ENCODE results near the gene MTMR3.

MTMR3 gene

DNA sequence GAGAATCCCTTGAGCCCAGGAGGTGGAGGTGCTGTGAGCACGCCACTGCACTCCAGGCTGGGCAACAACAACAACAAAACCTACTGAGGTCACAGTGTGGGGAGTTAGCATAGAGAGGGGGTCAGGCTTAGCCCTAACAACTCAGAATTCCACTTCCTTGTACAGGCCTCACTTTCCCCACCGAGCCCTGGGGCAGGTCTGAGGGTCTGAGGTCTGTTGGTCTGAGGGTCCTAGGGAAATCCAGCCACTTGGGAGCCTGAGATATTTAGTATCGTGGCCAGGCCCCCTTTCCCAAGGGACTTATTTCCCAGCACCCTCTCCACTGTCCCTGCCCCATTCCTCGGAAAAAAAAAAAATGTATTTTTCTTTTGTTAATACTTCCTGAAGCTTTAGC, 162.5 kb downstream of the MTMR3 start:
- no peaks in the 10 kb centered on the region for H3K9me3 ChIP-seq (ENCODE audit: insufficient read depth, low read length, severe bottlenecking)
- H4K20me1 ChIP-seq (ENCODE audit: insufficient read depth, low read length) = no peaks in the 10 kb centered on the region
- H2AFZ ChIP-seq (ENCODE audit: low read depth, low read length) = no peak overlapping the region
- H3K9ac ChIP-seq (ENCODE audit: low read depth, low read length) = no peak overlapping the region
- no peak overlapping the region for H3K4me2 ChIP-seq (ENCODE audit: insufficient read depth, low read length)
- TF ChIP-seq CTCF (IDR thresholded peaks at IDR 0.05; ENCODE audit: borderline replicate concordance, extremely low read depth, low read length, poor library complexity, severe bottlenecking) (no peak), EZH2 (IDR thresholded peaks at IDR 0.05; ENCODE audit: borderline replicate concordance, low read depth, low read length, severe bottlenecking) (no peak)
- H3K4me1 ChIP-seq (ENCODE audit: insufficient read depth, low read length) = peaks cover 18% of the 10 kb centered on the region
- H3K79me2 ChIP-seq (ENCODE audit: insufficient read depth, low read length) = no peaks in the 10 kb centered on the region
- DNase-seq (no peak), ATAC-seq (ENCODE audit: insufficient read depth, low read depth) (no peak)
- H3K27ac ChIP-seq (ENCODE audit: low read length) = no peak overlapping the region
- no peaks in the 10 kb centered on the region for H3K36me3 ChIP-seq (ENCODE audit: insufficient read depth, low read length)
- H3K27me3 ChIP-seq (ENCODE audit: insufficient read depth, low read length, poor library complexity) = no peaks in the 10 kb centered on the region
- H3K4me3 ChIP-seq (ENCODE audit: low read depth in 1 of 2, low read length in 2 of 2) = no peak overlapping the region

DNA sequence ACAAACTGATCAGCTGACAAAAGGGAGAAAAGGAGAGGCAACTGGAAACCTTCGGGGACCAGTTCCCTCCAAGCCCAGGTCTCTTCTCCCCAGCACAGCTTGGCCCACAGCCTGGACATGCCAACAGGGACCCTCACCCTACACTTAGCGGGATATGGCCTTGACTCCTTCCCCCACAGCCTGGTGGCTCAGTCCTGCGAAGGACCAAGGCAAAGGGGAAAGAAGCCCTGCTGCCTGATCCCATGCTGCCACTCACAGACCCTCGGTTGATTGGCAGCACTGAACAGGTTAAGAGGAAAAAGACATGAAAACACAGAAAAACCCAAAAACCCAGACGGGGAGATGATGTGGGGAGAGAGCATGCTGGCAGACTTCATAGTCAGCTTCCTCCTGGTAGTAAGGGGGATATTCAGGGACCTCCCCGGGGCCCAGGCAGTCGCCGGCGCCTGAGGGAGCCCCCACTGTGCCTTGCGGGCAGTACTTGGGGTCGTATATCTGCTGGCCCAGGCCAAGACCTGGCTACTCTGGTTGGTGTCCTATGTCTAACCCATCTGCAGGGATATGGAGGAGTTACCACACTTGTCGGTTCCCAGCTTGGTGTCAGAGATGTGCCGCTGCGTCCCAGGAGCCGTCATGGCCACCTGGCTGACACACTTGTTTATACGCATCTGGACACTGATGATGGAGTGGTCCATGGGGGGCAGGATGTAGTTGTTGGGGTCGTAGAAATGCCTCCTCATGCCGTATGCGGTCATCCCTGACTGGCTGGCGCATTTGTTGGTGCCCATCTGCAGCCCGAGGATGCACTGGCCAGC, 163.1 kb downstream of the MTMR3 start:
- TF ChIP-seq EZH2 (IDR thresholded peaks at IDR 0.05; ENCODE audit: borderline replicate concordance, low read depth, low read length, severe bottlenecking) = no peak
- no peak for DNase-seq
- peak overlapping the region; percentile 86; the same call in 1 of the 2 replicates for H3K27ac ChIP-seq (ENCODE audit: low read length)
- H3K9ac ChIP-seq (ENCODE audit: low read depth, low read length) = no peak overlapping the region
- no peaks in the 10 kb centered on the region for H3K36me3 ChIP-seq (ENCODE audit: insufficient read depth, low read length)
- H3K79me2 ChIP-seq (ENCODE audit: insufficient read depth, low read length) = no peaks in the 10 kb centered on the region
- H2AFZ ChIP-seq (ENCODE audit: low read depth, low read length) = peak overlapping the region; percentile 84
- H3K4me3 ChIP-seq (ENCODE audit: low read depth in 1 of 2, low read length in 2 of 2) = no peak overlapping the region
- no peaks in the 10 kb centered on the region for H3K9me3 ChIP-seq (ENCODE audit: insufficient read depth, low read length, severe bottlenecking)
- no peak for ATAC-seq (ENCODE audit: insufficient read depth, low read depth)
- peak overlapping the region; percentile 56; the same call in 1 of the 2 replicates for H3K4me2 ChIP-seq (ENCODE audit: insufficient read depth, low read length)
- H4K20me1 ChIP-seq (ENCODE audit: insufficient read depth, low read length) = no peaks in the 10 kb centered on the region
- H3K4me1 ChIP-seq (ENCODE audit: insufficient read depth, low read length) = peaks cover 18% of the 10 kb centered on the region
- H3K27me3 ChIP-seq (ENCODE audit: insufficient read depth, low read length, poor library complexity) = no peaks in the 10 kb centered on the region

DNA sequence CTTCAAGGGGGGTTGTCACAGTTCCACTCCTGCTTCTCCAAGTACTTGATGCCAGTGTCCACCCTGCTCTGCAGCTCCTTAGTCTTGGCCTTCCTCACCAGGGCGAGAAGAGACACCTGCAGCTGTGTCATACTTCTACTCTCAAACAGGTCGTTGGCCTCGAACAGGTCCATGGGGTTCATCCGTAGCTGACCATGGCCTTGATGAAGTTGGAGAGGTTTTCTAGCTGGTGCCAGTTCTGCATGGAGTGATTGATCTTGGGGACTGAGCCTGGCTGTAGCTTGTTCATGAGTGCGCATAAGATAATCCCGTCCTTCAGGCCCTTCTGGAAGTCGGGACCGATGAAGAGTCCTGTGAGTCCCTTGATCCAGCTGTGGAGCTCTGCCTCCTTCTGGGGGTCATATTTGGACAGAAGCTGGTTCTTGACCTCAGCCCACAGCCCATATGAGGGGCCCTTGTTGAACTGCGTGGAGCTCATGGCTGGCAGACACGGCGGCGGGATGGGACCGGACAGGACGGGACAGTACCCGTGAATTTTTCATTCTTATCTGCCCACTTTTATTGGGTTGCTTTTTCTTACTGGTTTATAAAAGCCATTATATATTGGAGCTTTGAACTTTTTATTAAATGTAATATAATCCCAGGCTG, 163.9 kb downstream of the MTMR3 start:
- Histone ChIP-seq H3K9ac (ENCODE audit: low read depth, low read length) (peak overlapping the region; percentile 31), H3K79me2 (ENCODE audit: insufficient read depth, low read length) (no peaks in the 10 kb centered on the region)

More for the DNA sequence above, 163.9 kb downstream of the MTMR3 start:
- TF ChIP-seq CTCF (IDR thresholded peaks at IDR 0.05; ENCODE audit: borderline replicate concordance, extremely low read depth, low read length, poor library complexity, severe bottlenecking) (no peak), EZH2 (IDR thresholded peaks at IDR 0.05; ENCODE audit: borderline replicate concordance, low read depth, low read length, severe bottlenecking) (no peak)
- H2AFZ ChIP-seq (ENCODE audit: low read depth, low read length) = peak overlapping the region; percentile 84
- no peaks in the 10 kb centered on the region for H3K9me3 ChIP-seq (ENCODE audit: insufficient read depth, low read length, severe bottlenecking)
- no peaks in the 10 kb centered on the region for H3K36me3 ChIP-seq (ENCODE audit: insufficient read depth, low read length)
- peaks cover 18% of the 10 kb centered on the region for H3K4me1 ChIP-seq (ENCODE audit: insufficient read depth, low read length)
- ATAC-seq (ENCODE audit: insufficient read depth, low read depth) (peak; percentile 27; the same call in 2 of the 3 replicates), DNase-seq (no peak)
- peak overlapping the region in 1 of 2 experiments; percentile 50; a peak in 2 of 4 replicates for H3K4me3 ChIP-seq (ENCODE audit: low read depth in 1 of 2, low read length in 2 of 2)
- H4K20me1 ChIP-seq (ENCODE audit: insufficient read depth, low read length) = no peaks in the 10 kb centered on the region
- H3K4me2 ChIP-seq (ENCODE audit: insufficient read depth, low read length) = peak overlapping the region; percentile 56
- no peaks in the 10 kb centered on the region for H3K27me3 ChIP-seq (ENCODE audit: insufficient read depth, low read length, poor library complexity)
- peak overlapping the region; percentile 86 for H3K27ac ChIP-seq (ENCODE audit: low read length)
